ENCODE measurements around the gene REEP5. TPM values are rescaled to one million over a fixed set of nuclear protein-coding genes. Genes with fewer than 3 reads are reported as not detected.

REEP5 gene
- polyA plus RNA-seq, 1 of the 3 experiments (the other 2 are of a cell fraction): 124 TPM

- no peak overlapping the region for H2AFZ ChIP-seq (ENCODE audit: low read depth)
- ChIA-PET POLR2A (no interaction called here), CTCF (interaction anchor here (0.7 to 0.9 kb wide), 2 partner anchors 17 to 38 kb away, joined by 3 read pairs; no protein-coding TSS in a partner anchor)
- peaks cover 72% of the 10 kb centered on the region for H3K79me2 ChIP-seq (ENCODE audit: insufficient read depth)
- H3K4me1 ChIP-seq (ENCODE audit: control insufficient read depth in 1 of 2, insufficient read depth in 2 of 2, low read depth in 1 of 2, low read length in 1 of 2): peaks cover 18 to 22% of the 10 kb centered on the region in 2 experiments; a peak in 3 of 4 replicates
- no peak overlapping the region for H3K9ac ChIP-seq
- no peak overlapping the region for H3K4me3 ChIP-seq (ENCODE audit: low read depth in 2 of 2, low read length in 1 of 2)
- TF ChIP-seq ELF1 (IDR thresholded peaks at IDR 0.05) (no peak), POLR2AphosphoS5 (IDR thresholded peaks at IDR 0.05; ENCODE audit: low read depth, low read length) (no peak), SIN3A (IDR thresholded peaks at IDR 0.05; ENCODE audit: borderline replicate concordance, low read depth, low read length) (no peak), EP300 (IDR thresholded peaks at IDR 0.05; ENCODE audit: borderline replicate concordance in 1 of 2, low read depth in 1 of 2, low read length in 1 of 2) (no peak), FOSL2 (IDR thresholded peaks at IDR 0.05; ENCODE audit: borderline replicate concordance, low read depth) (no peak), GATA2 (CRISPR knock-in tag; IDR thresholded peaks at IDR 0.05) (no peak), YY1 (IDR thresholded peaks at IDR 0.05; ENCODE audit: low read depth) (no peak), GABPA (IDR thresholded peaks at IDR 0.05; ENCODE audit: low read depth) (no peak), TAF1 (IDR thresholded peaks at IDR 0.05; ENCODE audit: borderline replicate concordance, low read depth, low read length) (no peak), FOXJ3 (CRISPR knock-in tag; IDR thresholded peaks at IDR 0.05) (no peak), MEF2A (IDR thresholded peaks at IDR 0.05; ENCODE audit: borderline replicate concordance, low read depth) (no peak), JUND (IDR thresholded peaks at IDR 0.05) (no peak), RFX5 (IDR thresholded peaks at IDR 0.05; ENCODE audit: low read length) (no peak), RXRA (IDR thresholded peaks at IDR 0.05; ENCODE audit: borderline replicate concordance, low read depth) (no peak)
- TF ChIP-seq, protein P1, sequence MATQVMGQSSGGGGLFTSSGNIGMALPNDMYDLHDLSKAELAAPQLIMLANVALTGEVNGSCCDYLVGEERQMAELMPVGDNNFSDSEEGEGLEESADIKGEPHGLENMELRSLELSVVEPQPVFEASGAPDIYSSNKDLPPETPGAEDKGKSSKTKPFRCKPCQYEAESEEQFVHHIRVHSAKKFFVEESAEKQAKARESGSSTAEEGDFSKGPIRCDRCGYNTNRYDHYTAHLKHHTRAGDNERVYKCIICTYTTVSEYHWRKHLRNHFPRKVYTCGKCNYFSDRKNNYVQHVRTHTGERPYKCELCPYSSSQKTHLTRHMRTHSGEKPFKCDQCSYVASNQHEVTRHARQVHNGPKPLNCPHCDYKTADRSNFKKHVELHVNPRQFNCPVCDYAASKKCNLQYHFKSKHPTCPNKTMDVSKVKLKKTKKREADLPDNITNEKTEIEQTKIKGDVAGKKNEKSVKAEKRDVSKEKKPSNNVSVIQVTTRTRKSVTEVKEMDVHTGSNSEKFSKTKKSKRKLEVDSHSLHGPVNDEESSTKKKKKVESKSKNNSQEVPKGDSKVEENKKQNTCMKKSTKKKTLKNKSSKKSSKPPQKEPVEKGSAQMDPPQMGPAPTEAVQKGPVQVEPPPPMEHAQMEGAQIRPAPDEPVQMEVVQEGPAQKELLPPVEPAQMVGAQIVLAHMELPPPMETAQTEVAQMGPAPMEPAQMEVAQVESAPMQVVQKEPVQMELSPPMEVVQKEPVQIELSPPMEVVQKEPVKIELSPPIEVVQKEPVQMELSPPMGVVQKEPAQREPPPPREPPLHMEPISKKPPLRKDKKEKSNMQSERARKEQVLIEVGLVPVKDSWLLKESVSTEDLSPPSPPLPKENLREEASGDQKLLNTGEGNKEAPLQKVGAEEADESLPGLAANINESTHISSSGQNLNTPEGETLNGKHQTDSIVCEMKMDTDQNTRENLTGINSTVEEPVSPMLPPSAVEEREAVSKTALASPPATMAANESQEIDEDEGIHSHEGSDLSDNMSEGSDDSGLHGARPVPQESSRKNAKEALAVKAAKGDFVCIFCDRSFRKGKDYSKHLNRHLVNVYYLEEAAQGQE (IDR thresholded peaks at IDR 0.05; ENCODE audit: low read depth, low read length): no peak
- TF ChIP-seq, protein P2, sequence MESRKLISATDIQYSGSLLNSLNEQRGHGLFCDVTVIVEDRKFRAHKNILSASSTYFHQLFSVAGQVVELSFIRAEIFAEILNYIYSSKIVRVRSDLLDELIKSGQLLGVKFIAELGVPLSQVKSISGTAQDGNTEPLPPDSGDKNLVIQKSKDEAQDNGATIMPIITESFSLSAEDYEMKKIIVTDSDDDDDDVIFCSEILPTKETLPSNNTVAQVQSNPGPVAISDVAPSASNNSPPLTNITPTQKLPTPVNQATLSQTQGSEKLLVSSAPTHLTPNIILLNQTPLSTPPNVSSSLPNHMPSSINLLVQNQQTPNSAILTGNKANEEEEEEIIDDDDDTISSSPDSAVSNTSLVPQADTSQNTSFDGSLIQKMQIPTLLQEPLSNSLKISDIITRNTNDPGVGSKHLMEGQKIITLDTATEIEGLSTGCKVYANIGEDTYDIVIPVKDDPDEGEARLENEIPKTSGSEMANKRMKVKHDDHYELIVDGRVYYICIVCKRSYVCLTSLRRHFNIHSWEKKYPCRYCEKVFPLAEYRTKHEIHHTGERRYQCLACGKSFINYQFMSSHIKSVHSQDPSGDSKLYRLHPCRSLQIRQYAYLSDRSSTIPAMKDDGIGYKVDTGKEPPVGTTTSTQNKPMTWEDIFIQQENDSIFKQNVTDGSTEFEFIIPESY (IDR thresholded peaks at IDR 0.05; ENCODE audit: borderline replicate concordance, low read depth): no peak
- TF ChIP-seq, protein P3, sequence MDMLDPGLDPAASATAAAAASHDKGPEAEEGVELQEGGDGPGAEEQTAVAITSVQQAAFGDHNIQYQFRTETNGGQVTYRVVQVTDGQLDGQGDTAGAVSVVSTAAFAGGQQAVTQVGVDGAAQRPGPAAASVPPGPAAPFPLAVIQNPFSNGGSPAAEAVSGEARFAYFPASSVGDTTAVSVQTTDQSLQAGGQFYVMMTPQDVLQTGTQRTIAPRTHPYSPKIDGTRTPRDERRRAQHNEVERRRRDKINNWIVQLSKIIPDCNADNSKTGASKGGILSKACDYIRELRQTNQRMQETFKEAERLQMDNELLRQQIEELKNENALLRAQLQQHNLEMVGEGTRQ (IDR thresholded peaks at IDR 0.05; ENCODE audit: borderline replicate concordance, low read depth, low read length): no peak
- H3K27ac ChIP-seq (ENCODE audit: low read depth in 2 of 2, low read length in 1 of 2): no peak overlapping the region
- no peaks in the 10 kb centered on the region for H3K27me3 ChIP-seq (ENCODE audit: insufficient read depth)
- peaks cover 17% of the 10 kb centered on the region for H4K20me1 ChIP-seq (ENCODE audit: insufficient read depth)
- H3K36me3 ChIP-seq (replicated peaks in 1 of 2; ENCODE audit: control insufficient read depth in 1 of 2, insufficient read depth in 2 of 2, low read length in 1 of 2): peaks cover 57 to 74% of the 10 kb centered on the region in 2 experiments
- no peaks in the 10 kb centered on the region for H3K9me2 ChIP-seq
- H3K9me3 ChIP-seq: no peaks in the 10 kb centered on the region
- peaks cover 7% of the 10 kb centered on the region for H3F3A ChIP-seq (replicated peaks; ENCODE audit: insufficient read depth)
- 77% methylated on average over 3 of the region's 3 CpGs for WGBS (ENCODE audit: low lambda C conversion rate)
- DNase-seq: no peak
- H3K4me2 ChIP-seq: no peak overlapping the region
Measured at GRCh38 chr5:112865128-112865527, 56.9 kb downstream of the REEP5 start.

All from SK-N-SH (cell line).